ENCODE measurements around the gene USP36.
A peak's percentile ranks its signal among the peaks of the same experiment; 100 is the strongest.

Gene USP36

DNA sequence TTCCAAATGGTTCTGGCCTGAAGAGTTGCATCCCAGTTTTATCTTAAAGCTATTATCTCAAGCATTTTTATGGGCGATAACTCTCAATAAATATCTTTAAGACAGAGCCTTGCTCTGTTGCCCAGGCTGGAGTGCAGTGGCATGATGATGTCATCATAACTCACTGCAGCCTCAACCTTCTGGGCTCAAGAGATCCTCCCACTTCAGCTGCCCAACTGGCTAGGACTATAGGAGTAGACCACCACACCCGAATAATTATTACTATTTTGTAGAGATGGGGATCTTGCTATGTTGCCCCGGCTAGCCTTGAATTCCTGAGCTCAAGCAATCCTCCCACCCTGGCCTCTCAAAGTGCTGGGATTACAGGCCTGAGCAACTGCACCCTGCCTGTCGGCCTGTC lies 32.5 kb downstream of the USP36 start:
- DNase-seq = no peak

DNA sequence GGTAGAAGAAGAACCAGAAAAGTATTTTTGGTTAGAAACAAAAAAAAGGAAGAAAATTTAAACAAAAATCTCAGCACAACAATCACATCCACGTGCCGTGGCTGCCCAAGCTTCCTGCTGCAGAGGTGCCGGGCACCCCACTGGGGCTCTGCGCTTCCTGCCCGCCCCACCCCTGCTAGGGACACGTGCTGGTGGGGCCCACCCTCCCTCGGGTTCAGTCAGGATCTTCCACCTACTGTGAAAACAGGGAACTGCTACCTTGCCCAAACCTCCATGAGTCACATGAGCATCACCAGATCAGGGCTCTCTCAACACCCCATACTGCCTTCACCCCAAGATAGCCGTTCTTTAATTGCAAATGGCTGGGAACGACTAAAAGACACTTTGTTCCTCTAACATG lies 34.2 kb downstream of the USP36 start:
- peak; percentile 46 for DNase-seq

DNA sequence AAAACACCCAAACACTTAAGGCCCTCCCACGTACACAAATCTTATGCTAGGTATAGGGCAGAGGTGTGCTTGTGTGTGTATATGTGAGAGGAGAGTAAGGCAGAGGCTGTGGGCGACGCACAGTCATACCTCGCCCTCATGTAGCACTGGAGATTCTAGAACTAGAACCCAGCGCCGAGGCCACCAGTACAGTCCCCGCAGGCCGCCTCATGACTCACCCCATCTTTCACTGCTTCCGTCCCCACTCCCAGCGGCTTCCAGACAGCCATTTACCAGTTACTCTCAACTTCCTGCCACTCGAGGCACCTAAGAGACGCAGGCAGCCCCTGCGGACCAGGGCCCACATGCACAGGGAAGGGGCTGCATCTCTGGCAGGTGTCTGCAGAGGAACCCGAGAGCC lies 35.3 kb downstream of the USP36 start:
- DNase-seq = peak; percentile 80

DNA sequence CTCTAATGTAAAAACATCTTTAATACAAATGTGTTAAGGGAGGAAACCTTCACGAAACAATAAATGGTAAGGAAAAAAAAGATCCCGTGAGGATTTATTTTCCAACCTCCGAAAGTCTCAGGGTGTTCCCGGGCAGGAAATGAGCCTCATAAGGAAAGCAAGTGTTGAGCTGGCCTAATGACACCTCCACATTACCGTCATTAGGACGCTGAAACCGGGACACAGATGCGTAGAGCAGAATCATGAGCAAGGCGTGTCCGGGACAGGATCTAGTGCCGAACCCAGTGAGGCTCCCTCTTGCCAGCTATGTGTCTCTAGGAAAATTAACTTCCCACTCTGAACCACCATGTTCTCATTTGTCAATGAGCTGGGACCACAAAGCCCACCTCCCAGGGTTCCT lies 35.8 kb downstream of the USP36 start:
- no peak for DNase-seq

DNA sequence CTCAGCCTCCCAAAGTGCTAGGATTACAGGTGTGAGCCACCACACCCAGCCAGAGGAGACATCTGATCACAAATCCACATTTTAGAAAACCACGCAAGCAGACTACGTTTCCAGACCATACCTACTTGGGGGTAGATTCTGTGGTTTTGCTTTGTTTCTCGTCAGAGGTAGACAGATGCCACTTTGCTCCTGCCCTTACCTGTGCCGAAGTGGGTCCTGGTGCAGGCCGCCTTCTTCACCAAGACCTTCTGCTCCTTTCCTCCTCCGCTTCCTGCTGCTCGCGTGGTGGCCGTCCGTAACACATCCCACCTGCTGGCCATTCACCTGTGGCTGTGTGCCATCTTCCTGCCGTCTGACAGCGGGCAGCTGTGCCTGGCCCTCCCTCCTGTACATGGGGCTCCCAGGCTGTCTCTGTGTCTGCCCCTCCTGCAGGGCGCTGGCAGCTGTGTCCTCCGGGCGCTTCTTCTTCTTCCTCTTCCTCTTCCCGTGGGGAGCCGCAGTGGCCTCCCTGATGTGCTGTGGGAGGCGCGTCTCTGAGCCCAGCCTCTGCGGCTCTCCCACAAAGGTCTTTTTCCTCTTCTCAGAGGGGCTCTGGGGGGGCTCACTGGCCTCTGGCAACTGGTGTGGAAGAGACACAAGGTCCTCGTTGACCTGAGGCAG lies 37.3 kb downstream of the USP36 start:
- peak; percentile 31 for DNase-seq

DNA sequence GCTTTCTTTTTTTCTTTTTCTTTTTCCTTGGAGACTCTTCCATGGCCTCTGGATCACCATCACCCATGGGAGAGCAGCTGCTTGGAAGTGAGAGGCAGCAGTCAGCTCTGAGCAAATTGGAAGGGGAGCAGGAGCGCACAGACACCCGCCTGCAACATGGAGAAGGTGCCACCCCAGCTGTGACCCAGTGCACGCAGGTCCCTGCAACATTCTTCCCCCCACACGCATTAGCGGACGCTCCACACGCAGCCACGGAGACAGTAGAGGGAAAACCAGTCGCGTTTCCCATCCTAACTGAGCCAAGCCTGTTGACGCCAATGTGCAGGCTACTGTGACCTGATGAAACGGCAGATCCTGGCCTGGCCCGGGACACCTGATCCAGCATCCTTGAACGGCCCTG lies 38.2 kb downstream of the USP36 start:
- DNase-seq = no peak

DNA sequence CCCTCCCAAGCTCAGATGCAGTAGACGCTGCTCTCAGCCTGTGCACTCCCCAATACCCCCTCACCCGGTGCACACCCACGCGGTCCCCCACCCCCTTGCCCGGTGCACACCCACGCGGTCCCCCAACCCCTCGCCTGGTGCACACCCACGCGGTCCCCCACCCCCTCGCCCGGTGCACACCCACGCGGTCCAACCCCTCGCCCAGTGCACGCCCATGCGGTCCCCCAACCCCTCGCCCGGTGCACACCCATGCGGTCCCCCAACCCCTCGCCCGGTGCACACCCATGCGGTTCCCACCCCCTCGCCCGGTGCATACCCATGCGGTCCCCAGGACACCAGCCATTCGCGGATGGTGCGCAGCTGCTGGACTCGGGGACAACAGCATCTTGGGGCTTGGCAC lies 38.6 kb downstream of the USP36 start:
- no peak for DNase-seq

DNA sequence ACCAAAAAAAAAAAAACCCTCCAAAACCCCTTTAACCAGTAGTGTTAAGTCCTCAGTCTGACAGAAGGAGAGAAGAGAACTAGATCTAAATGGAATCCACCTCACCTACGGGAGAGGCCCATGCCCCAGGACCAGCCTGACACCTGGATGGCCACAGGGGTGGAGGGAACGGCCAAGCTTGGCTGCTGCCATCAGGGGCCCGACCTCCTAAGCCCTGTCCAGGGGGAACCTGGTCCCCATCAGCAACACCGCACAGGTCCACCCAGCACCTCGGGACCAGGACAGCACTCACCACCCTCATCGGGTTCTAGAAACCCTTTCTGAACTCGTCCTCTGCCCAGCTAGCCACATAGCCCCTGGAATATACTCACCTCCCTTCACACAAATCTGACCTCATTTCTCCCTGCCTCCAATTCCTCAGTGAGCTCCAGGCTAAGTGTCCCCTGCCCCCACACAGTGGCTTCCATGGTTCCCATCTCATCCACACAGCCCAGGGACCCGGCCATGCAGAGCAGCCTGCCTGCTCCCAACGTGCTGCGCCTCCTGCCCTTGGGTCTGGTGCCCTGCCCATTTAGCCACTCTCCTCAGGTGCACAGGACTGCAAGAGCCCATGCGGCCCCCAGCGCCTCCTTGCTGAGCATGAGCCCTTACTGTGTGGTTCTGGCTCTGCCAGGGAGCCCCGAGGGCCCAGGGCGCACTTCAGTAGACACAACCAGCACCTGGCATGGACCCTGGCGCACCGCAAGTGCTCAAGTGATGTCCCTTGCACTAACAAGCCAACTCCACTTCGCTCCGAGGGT lies 40.3 kb downstream of the USP36 start:
- DNase-seq = no peak

DNA sequence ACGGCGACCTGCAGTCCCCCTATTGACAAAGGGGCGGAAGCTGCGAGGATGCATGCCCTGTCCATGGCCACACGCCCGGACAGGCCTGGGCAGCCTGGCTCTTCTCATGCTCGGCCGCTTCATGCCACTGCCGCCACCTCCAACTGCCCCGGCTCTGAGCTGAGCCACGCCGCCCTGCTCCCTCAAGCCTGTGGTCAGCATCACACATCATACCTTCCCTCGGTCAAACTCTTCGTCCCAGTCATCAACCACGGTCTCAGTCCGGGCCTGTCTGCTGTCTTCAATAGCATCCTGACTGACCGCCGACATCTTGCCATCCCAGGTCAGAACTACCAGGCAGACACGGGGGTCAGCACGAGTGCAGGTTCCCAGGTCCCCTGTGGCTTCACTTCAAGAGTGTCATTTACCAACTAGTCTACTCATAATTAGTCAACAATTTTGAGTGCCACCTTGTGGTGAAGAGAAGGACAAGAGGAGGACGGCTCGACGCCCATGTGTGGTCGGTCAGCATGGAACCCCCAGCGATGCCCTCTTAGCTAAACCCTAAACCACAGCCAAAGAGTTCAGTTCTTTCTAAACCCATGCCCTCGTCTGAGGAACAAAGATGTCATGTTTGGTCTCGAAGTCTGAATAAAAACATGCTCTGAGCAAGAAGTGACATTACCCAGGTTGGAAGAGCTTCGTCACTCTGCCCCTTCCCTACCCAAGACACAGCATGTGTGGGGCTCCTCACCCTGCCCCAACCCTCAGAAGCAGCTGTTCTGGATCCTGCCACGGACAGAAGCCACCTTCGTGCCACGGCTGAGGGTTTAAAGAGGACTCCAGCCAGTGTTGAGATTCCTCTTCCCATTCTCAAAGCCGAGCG lies 41.7 kb downstream of the USP36 start:
- DNase-seq = peak; percentile 54

DNA sequence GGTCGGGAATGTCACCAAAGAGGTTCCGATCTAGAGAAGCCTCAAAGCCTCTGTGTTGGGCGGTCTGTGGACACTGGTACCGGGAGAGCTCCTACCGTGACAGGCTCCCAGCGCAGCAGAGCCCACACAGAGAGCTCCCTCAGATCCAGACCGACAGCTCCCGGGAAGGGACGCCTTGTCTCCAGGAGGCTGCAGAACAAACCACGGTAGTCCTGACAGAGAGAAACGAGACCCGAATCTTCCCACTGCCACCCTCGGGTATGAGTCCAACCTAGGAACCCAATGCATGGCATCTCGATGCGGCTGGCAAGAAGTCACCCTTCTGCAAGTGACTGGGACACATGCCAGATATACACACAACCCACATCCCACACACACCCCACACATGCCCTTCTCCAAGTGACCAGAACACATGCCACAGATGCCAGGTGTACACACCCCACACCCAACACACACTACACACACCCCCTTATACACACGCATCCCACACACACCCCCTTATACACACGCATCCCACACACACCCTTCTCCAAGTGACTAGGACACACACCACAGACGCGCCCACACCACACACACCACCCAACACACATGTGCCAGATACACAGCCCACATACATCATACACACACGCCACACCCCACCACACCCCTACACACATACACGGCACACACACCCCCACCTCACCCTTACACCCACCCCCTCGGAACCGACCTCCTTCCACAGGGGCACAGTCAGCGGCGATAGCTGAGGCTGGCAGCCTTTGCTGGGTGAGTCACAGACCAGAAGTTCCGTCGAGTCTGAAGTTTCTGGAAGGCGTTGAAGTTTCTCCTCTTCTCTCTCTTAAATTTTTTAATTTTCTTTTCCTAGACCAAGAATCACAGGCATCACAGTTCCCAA lies 42.7 kb downstream of the USP36 start:
- no peak for DNase-seq

DNA sequence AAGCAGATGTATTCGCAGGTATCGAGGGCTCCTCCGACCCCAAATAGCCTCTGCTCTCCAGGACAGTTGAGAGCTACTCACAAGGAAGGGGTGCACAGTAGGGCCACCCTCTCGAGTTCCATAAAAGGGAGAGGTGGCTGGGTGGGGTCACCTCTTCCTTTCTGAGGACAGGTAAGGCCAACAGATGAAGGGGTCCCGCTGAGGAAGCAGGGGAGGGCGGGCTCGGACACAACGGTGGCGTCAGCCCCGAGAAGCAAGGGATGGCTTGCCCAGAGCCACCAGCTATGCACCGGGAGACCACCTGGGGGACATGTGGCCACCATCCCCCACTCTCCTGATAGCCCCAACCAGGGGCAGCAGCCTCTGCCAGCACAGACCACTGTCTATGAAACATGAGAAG lies 43.4 kb downstream of the USP36 start:
- DNase-seq = no peak

DNA sequence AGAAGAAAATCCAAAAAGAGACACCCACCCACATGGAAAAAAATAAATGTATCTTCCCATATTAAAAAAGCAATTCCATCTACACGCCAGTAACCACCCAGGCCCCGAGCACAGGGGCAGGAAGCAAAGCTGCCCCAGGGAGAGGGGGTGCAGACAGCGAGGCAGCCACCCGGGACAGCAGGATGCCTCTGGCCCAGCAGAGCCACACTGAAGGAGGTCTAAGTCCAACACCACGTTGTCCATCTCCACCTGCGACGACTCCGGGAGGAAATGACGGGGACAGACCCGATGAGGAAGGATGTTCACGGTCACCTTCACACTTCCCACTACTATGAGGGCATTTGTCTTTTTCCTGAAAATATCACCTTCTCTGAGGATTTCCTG lies 44.1 kb downstream of the USP36 start:
- DNase-seq = no peak

DNA sequence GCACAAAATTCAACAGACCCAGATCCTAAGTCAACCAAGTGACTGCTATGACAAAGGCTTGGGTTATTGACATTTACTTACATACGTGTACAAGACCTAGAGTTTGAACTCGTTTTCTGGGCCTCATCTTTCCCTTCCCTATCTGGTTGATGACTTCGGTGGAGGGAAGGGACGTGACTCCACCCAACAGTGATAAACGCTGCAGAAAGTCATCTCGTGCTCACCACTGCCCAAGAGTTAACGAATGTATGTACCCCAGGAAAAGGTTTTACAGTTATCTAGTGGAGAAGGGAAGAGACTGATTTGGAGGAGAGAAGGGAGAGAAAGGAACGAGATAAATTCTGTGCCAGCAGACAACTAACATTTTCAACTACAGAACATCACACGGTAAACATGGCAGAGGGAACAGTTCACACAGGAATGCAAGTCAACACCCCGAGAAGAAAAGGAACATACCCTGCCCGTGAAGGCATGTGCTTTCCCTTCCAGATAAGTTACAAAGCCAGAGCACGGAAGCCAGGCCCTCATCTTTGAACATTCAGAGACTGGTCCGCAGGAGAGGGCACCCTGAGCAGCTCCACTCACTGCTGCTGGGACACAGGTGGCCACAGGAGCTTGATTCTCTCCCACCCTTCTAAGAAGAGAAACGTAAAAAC lies 44.6 kb downstream of the USP36 start:
- DNase-seq = no peak

DNA sequence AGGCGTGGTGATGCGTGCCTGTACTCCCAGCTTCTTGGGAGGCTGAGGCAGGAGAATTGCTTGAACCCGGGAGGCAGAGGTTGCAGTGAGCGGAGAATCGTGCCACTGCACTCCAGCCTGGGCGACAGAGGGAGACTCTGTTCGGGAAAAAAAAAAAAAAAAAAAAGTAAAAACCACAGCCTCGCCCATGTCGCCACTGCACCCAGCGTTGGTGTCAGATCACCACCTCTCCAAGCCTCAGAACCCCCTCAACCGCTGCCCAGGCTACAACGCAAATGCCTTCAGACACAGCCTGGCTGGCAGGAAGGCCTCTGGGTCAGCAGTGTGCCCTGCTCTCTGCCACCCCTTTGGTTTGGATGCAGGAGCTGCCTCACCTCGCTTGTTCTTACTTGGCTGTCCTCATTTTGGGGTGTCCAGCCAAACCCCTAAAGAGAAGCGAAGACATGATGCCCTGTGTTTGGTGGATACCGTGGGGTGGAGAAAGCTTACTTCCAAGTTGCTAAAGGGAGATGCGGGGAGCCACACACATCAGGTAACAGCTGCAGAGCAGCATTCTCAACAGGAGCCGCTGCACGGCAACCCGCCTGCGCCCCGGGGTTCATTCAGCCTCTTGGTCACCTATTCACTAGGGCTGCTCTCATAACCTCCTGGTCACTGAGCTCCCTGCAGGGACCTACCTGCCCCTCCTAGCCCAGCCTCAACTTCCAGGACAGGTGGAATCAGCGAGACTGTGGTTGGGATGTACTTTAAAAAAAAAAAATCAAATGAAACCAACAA lies 45.6 kb downstream of the USP36 start:
- no peak for DNase-seq

DNA sequence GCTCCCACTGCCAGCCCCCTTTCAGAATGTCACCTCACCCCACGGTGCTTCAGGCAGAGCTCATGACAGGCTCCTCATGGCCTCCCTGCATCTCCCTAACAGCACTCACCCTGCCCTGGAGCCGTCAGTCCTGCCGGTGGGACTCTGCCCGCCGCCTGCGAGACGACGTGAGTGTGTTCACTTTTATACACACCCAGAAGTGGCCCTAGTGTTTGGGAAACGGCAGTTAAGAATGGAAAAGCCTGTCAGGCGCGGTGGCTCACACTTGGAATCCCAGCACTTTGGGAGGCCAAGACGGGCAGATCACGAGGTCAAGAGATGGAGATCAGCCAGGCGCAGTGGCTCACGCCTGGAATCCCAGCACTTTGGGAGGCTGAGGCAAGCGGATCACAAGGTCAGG lies 46.2 kb downstream of the USP36 start:
- no peak for DNase-seq

DNA sequence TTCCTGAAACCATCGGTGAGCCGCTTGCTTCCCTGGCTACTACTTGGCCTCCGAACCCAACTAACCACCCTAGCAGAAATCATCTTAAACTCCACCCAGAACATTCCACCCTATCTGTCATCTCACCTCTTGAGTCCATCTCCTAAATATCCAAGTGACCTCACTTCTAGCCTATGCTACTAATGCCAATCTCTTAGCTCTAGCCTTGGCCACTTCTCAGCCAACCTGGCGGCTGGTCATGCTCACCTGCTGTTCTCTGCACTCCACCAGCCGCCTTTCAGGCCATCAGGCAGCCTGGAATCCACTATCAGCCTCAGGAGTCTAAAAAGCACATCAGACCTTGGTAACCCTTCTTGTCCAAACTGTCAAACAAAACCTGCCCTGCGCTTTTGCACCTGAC lies 46.6 kb downstream of the USP36 start:
- DNase-seq = no peak

DNA sequence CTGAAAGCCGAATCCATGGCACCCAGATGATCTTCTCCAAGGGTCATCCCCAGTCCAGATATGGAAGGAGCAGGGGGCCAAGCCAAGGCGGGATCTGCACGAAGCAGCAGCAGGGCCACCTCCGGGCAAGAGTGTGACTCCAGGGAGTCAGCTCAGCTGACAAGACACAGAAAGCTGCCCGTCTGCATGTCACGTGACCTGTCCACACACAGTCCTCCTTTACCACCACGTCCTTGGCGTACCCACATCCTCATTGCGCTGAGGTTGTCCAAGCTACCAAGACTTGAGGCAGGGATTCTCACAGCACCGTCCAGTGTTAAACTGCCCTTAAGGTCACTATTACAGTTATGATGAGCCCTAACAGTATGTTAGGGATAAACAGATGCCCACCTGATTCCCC lies 47.2 kb downstream of the USP36 start:
- DNase-seq = no peak

DNA sequence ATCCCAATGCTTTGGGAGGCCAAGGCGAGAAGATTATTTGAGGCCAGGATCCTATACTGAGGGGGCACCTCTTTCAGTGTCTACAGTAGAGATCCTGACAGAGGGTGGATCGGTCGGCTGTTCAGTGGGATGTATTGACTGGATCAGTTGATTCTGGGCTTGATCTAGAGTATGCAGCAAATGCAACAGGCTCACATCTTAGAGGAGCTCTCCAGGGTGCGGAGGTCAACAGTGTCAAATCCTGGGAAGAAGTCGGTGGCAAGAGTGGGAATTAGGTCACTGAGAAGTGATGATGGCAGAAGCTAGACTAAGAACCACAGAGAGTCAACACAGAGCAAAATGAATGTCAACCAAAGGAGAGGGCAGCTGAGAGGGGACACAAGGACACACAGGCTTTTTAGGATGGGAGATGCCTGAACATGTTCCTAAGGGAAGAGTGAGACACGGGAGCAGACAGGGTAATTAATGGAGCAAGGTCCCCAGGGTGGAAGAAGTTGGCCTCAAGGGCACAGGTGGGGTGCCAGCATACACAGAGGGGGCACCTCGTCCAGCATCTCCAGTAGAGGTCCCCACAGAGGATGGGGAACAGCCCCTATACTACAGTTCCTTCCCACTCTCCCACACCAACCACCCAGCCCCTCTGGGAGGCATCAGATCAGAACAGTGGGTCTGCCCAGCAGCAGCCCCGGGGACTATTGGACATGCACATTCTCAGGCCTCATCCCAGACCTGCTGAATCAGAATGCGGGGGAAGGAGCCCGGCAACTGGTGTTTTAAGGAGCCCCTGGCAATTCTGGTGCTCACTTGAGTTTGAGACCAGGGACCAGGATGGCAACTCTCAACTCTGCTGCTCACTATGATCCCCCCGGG lies 48.5 kb downstream of the USP36 start:
- DNase-seq = no peak

DNA sequence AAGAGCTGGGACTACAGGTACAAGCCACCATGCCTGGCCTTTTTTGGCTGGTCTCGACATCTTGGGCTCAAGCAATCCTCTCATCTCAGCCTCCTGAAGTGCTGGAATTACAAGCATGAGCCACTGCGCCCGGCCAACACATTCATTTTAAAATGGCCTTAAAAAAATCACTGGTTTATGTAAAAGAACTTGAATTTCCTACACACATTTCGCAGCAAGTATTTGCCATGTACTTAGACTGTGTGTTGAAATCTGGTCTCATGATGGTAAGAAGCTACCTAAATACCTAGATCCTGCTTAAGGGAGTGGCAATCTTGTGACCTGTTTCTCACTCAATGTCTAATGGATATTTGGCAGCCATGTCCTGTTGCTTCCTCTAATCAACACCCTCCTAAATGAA lies 50.1 kb downstream of the USP36 start:
- no peak for DNase-seq

DNA sequence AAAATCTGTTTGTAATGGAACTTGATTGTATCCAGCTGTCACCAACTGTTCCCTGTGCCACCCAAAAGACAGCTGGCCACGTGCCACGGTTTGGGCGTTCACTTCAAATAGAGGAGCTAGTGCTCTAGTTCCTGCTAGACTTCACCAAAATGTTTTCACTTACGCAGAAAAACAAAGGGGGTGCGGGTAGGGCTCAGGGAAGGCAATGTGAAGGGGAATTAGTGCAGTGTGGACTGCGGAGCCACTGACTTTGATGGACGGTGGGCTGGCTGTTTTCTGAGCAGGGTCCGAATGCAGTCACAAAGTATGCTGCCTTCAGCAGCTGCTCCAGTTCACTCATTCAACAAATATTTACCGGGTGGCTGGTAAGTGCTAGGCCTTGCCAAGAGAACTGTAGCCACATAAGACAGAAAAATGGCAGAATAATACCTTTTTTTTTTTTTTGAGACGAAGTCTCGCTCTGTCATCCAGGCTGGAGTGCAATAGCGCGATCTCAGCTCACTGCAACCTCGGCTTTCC lies 50.9 kb downstream of the USP36 start:
- peak; percentile 85 for DNase-seq

Measured in CD4-positive, alpha-beta T cell treated with Interleukin-17A for 4 hours (primary cell).